ENCODE results near the gene FBXL7. TPM values are rescaled to one million over a fixed set of nuclear protein-coding genes. Genes with fewer than 3 reads are reported as not detected.
"Not testable (repeated sequence)": the region's sequence is repeated elsewhere in the genome, so short reads cannot be mapped to it uniquely, and the experiment has no call there.

FBXL7 gene
- total RNA-seq, 1 experiment from 2014 or later: not detected

DNA sequence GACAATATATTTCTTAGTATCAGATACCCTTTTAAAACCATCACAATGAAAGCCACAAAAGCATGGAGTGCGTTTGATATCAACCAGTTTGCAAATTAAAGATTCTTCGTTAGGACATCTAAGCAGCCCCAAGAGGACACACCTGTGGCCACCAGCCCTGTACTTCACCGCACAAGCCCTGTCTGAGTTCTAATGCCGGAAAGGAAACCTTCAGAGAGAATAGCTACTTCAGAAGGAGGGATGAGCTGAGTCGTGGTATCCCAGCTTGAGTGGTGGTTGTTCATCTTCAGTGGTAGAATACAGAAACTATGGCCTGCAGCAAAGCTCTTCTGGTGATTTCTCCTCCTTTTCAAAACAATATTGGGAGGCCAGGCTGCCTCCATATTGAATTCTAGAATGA, 319.6 kb downstream of the FBXL7 start:
- in situ Hi-C loops (cut with HindIII; ENCODE audit: low sequenced_read_pairs): no loop called here
- DNase-seq (ENCODE audit: low spot score): no peak

DNA sequence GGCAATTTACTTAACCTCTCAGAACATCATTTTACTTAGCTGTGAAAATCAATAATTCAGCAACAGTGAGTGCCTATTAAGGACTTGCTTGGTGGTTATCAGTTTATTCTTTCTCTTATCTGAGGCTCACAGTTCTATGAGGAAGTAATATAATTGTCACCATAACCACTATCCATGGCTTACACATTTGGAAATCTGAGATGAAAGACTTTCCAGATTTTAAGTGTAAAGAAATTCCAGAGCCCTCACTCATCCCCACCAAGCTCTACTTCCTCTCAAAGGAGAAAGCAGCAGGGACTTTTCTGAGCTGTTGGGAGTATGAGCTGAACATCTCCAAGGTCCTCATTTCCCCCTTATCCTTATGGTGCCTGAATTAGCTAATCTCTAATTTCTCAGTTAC, 321.5 kb downstream of the FBXL7 start:
- DNase-seq (ENCODE audit: low spot score): no peak
- in situ Hi-C loops (cut with HindIII; ENCODE audit: low sequenced_read_pairs): no loop called here

DNA sequence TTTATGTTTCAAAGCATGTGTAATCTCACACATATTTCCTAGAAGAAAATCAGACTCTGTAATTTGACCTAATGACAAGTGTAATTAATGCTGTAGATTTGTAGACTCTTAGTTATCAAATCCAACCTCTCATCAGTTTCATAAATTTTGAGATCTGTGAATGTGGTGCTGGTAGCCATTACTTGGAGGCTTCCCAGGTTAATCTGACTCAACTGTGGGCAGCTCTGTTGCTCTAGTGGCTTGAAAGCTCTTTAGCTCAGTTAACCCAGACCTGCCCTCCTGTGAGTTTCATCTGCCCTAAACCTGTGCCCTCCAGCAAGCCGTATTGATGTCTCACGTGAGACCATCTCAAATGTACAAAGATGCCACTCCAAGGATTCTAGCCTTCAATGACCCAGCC, 323.4 kb downstream of the FBXL7 start:
- in situ Hi-C loops (cut with HindIII; ENCODE audit: low sequenced_read_pairs): no loop called here
- DNase-seq (ENCODE audit: low spot score): no peak

DNA sequence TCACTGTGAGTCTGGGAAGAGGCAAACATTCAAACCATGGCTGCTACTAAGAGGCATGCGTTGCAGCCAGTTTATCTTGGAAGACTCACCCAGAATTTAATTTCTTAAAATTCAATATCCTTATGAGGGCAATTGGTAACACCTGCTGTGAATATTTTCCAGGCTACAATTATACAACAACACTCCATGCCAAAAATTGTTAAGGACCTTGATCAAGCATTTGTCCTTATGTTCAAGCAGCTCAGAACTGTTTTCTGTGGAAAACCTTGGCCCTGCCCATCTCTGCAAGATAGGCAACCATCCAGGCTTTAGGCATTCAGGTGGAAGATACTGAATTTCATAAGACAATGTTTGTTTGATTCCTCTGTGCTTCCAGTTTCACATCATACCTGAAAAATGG, 327.8 kb downstream of the FBXL7 start:
- in situ Hi-C loops (cut with HindIII; ENCODE audit: low sequenced_read_pairs): no loop called here

DNA sequence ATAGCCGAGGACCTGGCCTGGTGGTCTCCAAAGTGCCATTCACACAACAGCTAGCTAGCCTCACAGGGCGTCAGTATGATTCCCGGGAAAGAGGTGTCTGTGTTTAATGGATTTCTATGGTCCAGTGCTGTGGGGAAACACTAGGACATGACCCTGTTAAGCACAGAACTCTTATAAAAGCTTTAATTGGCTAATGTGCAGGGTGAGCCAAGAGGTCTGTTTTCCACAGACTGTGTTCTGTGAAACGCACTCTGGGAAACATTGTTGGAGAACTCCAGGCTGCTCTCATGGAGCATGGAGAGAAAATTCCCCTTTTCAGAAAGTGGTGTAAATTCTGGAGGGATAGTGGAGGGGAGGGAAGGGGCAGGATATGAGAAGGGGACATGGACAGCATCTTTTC, 331.4 kb downstream of the FBXL7 start:
- in situ Hi-C loops (cut with HindIII; ENCODE audit: low sequenced_read_pairs): no loop called here
- DNase-seq (ENCODE audit: low spot score): no peak

More for the DNA sequence above, 327.8 kb downstream of the FBXL7 start:
- peak; percentile 79 for DNase-seq (ENCODE audit: low spot score)

DNA sequence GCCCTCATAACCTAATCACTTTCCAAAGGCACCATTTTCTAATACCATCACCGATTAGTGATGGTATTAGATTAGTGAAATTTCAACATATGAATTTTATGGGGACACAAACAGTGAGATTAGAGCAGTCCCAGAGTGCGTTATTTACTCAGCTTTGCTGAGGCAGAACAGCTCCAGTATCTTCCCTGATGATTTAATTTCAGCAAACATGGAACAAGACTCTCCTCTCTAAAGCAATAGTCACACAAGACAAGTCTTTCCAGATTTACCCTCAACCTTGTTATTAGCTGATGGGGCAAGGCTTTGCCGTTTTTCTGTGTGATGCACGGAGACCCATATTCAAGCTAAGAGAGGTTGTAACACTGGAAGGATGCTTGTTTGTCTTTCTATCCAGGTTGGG, 333.4 kb downstream of the FBXL7 start:
- DNase-seq (ENCODE audit: low spot score): no peak
- in situ Hi-C loops (cut with HindIII; ENCODE audit: low sequenced_read_pairs): no loop called here

DNA sequence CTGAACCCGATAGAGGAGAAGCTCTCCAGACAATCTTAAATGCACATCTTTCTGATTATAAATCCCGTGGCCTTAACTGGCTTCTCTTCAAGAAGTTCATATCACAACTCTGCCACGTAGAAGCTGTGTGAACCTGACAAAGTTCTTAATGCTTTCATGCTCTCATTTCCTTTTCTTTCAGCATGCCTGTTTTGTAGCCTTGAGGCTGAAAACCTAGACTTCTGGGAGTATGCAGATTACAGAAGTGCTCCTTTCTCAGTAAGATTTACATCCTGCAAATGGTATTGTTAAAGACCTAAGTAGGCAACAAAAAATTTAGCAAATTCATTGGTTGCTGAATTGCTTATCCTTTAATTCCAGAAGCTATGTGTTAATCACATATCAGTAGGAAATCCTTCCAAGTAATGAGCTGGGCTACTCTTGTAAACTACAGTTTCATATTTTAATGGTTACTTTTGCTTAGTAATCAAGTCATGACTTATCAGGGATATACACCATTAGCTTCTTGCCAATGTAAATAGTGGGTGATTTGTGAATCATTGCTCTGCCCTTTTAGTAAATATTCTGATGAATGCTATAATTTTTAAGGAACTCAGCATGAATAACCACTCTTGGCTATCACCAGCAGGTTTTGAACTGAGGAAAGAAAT, 334.7 kb downstream of the FBXL7 start:
- in situ Hi-C loops (cut with HindIII; ENCODE audit: low sequenced_read_pairs): no loop called here
- no peak for DNase-seq (ENCODE audit: low spot score)

DNA sequence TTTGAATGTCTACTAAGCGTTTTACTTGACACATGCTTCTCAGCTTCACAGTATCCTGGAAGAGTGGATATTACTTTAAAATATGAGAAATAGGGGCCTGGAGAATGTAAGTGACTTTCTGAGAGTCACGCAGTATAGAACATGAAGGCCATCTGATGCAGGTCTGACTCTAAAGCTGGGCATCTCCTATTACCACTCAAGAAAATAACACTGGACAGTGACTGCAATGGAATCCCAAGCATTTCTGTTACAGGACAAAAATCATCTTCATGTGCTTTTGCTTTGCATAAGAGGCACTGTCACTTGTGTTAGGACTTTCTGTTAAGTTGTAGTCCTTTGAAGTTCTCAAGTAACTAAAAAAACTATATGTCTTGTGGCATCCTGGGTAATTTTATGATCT, 335.5 kb downstream of the FBXL7 start:
- in situ Hi-C loops (cut with HindIII; ENCODE audit: low sequenced_read_pairs): no loop called here
- no peak for DNase-seq (ENCODE audit: low spot score)

DNA sequence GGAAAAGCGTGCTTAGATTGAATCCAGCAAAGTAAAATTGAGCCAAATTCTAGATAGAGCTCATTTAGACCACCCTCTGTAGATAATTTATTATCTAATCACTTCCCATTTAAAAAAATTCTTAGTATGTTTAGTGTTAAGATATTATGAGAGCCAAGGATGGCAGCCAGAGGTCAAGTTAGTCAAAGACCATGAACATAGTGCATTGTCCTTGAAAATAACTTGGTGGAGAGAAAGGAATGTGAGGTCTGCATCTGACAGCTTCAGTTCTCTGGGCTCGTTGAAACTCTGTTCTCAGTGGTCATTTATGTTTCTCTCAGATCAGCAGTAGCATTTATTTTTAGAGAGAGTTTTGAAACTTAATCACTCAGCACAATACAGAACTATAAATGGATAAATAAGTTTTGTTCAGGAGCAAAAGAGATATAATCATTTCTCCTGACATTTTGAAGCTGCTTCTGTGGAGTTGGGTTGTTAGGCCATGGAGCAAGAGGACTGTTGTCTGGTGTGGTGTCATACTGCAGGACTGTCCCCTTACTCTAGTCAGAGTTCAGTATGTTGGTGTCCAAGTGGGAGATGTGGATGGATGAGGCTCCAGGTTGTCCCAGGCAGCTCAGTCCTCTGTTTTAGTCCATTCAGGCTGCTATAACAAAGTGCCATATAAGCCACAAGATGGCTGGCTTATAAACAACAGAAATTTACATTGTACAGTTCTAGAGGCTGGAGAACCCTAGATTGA, 337.7 kb downstream of the FBXL7 start:
- in situ Hi-C loops (cut with HindIII; ENCODE audit: low sequenced_read_pairs): no loop called here
- no peak for DNase-seq (ENCODE audit: low spot score)

DNA sequence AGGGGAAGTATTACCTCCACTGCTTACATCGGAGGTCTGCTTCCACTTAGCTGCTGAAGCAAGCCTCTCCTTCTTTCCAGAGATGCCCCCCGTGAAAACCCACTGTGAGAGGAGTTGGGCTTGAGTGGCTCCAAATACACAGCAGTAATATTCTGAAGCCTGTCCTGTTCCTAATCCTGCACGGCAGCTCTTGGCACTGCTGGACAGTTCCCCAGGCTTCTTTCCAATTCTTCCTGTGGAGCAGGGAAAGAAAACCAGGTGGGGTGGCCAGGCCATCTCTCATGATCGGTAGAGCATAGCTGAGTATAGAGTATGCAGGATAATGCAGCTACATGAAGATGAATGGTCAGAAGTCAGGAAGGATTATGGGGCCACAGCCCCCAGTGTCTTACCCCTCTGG, 344.3 kb downstream of the FBXL7 start:
- in situ Hi-C loops (cut with HindIII; ENCODE audit: low sequenced_read_pairs): no loop called here
- peak; percentile 96 for DNase-seq (ENCODE audit: low spot score)

DNA sequence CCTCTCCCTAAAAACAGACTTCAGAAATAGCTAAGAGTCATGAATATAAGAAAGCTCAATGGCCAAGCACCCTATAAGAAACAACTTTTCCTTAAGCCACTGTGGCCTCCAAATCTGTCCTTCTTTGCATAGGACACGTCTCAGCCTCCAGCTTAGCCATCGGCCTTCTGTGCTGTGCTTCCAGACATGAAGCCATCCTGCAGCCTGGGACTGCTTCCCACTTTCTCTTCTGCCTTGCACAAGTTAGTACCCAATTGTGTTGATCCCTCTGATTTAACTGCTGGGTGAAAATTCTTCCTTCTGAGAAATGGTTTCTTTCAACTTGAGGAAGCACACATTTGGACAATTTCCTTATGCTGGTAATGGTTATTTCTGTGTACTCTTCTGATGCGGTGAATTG, 344.9 kb downstream of the FBXL7 start:
- in situ Hi-C loops (cut with HindIII; ENCODE audit: low sequenced_read_pairs): no loop called here

DNA sequence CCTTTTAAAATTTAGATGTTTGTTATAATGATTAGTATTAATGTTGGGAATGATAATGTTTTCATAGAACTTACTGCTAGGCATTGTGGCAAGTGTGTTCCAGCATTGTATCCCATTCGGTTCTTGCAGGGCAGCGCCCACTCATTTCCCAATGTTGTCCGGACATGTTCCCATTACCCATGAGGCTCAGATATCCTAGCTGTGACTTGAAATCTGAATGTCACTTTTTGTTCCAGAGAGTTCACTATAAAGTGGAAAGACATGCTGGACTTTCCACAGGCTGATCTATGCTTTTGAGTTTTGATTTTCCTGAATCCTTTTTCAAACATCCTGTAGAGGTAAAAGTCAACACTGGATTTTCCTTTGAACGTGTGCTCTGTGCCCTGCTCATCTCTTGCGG, 350.6 kb downstream of the FBXL7 start:
- in situ Hi-C loops (cut with HindIII; ENCODE audit: low sequenced_read_pairs): no loop called here
- DNase-seq (ENCODE audit: low spot score): no peak

More for the DNA sequence above, 344.9 kb downstream of the FBXL7 start:
- DNase-seq (ENCODE audit: low spot score): peak; percentile 74

DNA sequence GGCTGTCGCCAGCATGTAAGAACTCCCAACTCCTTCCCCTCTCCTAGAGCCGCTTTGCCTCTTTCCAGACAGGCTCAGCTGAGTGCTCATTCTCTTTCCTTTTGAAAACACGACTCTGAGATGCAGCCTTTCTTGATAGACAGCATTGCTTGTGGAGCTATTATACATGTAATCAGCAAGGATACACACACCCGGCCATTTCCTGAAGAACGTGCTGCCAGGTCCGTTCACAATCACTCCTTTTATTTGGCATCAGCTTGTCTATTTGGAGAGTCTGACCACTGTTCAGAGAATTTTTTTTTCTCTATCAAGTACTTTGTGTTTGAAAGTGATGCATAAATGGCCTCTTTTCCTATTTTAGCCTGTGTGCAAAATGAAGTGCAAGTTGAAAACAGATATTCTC, 351.0 kb downstream of the FBXL7 start:
- in situ Hi-C loops (cut with HindIII; ENCODE audit: low sequenced_read_pairs): no loop called here
- DNase-seq (ENCODE audit: low spot score): no peak

DNA sequence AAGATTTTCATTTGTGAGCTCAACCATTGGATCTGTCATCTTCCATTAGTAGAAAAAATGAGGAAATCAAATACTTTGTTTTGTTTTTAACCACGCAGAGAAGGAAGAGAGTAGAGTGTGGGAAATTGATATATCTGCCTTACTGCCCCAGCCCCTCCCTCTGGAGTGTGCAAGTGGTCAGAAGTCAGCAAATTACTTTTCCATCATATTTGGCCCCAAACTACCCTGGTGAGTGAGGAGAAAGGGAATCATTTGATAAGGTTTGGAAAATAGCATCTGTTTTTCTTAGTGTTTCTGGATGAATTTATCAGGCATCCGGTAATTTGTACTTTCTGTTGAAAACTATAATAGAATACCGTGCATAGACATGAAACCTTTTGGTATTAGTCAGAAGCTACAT, 352.2 kb downstream of the FBXL7 start:
- DNase-seq (ENCODE audit: low spot score): no peak
- in situ Hi-C loops (cut with HindIII; ENCODE audit: low sequenced_read_pairs): no loop called here

DNA sequence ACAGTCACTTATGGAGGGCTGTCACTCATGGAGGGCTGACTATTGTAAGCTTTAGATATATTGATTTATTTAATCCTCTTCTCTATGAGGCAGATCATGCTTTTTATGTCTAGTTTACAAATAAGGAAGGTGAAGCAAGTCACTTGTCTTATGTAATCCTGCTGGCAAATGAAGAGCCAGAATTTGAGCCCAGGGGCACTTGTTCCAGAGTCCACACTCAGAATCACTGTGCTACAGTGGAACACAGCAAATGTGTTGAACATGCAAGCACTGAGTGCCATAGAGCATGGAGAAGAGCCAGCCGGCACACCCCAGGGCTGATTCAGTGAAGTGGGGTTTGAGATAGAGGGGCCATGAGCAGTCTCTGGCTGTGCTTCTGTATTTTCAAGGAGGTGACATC, 353.0 kb downstream of the FBXL7 start:
- in situ Hi-C loops (cut with HindIII; ENCODE audit: low sequenced_read_pairs): no loop called here
- no peak for DNase-seq (ENCODE audit: low spot score)

DNA sequence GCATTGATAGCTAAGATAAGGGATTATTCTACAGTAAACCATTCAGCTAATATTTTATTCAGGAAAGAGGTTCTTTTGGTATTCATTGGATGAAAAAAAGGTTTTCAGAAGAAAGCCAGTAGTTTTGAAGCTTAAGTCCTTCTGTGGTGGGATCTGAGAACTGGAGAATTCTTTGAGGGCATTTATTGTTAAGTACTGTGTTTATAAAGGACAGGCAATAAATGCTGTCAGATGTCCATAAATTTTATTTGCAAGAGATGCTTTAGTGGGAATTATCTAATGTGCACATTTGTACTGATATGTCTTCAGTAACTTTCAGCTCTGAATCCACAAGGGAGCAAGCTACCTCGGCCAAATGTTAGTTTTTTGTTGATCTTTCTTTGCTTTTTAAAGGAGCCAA, 358.3 kb downstream of the FBXL7 start:
- in situ Hi-C loops (cut with HindIII; ENCODE audit: low sequenced_read_pairs): no loop called here
- no peak for DNase-seq (ENCODE audit: low spot score)

DNA sequence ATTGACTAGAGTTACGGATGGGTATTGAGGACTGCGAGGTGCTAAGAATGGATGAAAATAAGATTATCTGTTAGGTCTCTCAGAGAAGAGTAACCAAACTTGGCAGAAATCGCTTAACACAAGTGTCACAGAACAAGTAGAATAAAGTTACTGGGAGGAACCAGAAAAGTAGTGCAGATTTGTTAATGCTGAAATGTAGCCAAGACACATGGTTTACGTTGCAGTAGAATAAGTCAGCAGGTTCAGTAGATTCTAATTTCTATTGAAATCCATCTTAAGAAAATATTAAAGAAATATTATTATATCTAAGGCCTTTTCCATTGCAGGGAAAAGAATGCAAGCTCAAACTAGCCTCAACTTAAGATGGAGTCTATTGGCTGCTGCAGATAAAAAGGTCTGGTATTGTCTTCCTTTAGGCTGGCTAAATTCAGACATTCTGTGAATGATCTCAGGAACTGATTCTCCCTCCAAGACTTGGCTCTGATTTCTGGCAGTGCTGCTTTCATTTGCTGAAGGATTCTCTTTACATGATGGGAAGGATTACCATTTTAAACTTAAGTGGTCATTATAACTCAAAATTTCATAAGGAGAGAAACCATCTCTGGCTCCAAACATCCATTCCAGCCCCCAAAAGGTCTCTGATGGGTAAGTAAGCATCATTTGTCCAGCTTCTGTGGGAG, 364.7 kb downstream of the FBXL7 start:
- DNase-seq (ENCODE audit: low spot score): no peak
- in situ Hi-C loops (cut with HindIII; ENCODE audit: low sequenced_read_pairs): no loop called here

DNA sequence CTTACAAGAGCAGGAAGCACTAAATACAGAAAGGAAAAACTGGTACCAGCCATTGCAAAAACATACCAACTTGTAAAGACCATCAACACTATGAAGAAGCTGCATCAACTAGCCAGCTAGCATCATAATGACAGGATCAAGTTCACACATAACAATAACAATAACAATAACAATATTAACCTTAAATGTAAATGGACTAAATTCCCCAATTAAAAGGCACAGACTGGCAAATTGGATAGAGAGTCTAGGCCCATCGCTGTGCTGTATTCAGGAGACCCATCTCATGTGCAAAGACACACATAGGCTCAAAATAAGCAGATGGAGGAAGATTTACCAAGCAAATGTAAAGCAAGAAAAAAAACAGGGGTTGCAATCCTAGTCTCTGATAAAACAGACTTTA, 372.3 kb downstream of the FBXL7 start:
- in situ Hi-C loops (cut with HindIII; ENCODE audit: low sequenced_read_pairs); DNase-seq (ENCODE audit: low spot score): not testable (repeated sequence)

DNA sequence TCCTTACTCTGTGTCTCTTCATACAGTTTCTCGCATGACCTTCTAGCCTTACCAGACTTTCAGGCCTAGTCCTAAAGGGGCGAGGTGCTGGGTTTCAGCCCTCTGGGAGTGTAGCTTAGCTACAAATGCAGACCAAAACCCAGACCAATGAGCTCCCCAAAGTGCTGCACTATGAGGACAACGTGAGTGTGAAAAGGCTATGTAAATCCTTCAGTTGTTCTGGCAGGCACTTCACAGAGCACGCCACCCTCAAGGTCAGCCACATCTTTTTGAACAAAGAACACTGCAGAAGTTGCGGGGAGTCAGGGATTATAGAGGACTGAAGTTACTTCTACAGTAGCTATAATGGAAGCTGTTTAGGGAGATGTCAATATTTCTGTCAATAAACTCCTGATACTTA, 377.9 kb downstream of the FBXL7 start:
- in situ Hi-C loops (cut with HindIII; ENCODE audit: low sequenced_read_pairs): no loop called here
- DNase-seq (ENCODE audit: low spot score): no peak

DNA sequence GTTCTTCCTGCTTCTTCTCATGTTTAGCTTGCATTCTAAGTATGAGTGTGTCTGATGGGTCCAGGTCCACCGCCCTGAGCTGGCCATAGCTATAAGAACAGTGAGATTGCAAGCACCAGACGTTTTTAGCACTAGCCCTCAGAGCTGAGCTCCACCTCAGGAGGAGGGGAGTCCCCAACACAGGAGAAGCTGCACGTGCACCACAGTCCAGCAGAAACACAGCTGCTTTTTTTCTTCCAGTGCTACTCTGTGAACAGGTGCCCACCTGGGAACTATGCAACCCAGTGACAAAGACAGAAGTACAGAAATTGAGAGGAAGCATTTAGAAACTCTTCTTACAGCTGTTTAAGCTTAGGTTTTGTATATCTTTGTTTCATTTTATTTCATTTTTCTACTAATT, 380.2 kb downstream of the FBXL7 start:
- no peak for DNase-seq (ENCODE audit: low spot score)

DNA sequence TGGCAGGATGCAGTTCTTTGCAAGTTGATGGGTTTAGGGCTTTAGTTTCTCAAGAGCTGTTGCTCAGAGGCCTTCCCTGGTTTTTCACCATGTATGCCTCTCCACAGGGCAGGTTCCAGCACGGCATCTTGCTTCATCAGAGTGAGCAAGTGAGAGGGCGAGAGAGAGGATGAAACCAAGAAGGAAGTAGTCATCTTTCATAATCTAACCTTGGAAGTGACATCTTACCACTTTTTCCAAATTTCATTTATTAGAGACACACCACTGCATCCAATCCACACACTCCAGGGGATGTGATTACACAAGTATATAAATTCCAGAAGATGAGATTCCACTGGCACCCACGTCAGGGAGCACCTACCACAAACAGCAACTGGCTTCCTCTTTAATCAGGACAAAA, 385.2 kb downstream of the FBXL7 start:
- no peak for DNase-seq (ENCODE audit: low spot score)
- in situ Hi-C loops (cut with HindIII; ENCODE audit: low sequenced_read_pairs): no loop called here

More for the DNA sequence above, 380.2 kb downstream of the FBXL7 start:
- in situ Hi-C loops (cut with HindIII; ENCODE audit: low sequenced_read_pairs): no loop called here
